ENCODE results near the gene PCSK2.

Gene PCSK2

DNA sequence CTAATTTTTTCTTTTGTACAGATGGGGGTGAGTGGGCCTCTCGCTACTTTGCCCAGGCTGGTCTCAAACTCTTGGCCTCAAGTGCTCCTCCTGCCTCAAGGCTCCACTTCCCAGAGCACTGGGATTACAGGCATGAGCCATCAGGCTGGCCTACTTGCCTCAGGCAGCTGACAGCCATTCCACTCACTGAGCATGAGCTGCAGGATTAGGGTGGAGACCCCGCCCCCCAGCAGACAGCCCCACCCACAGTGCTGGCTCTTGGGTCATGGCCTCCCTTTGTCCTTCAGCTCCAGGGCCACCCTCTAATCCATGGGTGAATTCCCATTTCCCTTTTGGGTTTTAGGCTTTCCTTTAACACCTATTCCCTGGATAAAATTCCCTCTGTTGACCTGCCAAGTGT, 222.2 kb downstream of the PCSK2 start:
- DNase-seq, result no peak

DNA sequence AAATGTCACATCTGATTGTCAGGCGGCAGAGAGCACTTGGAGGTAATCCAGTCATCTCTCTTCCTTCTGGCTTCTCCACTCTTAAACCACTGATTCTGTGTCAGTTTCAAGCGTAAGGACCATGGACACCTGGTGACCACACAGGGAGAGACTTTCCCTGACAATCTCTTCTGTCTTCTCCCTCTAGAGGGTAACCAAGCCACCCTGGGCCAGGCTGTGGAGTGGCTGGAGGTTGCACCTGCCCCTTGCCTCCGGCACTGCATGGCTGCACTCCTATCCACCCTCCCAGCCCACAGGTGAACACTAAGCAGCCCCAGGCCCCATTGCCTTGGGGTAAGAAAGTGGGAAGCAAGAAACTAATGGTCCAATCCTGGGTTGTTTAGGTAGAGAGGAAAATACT, 225.6 kb downstream of the PCSK2 start:
- no peak for DNase-seq

GRCh38 chr20:17453592-17453991, 226.8 kb downstream of the PCSK2 start:
- DNase-seq, result no peak

- peak; percentile 80 for DNase-seq
Observed at GRCh38 chr20:17456279-17456678, 229.4 kb downstream of the PCSK2 start.

- DNase-seq, result no peak
Observed at GRCh38 chr20:17457079-17457478, 230.2 kb downstream of the PCSK2 start.

- no peak for DNase-seq
Observed at GRCh38 chr20:17457588-17458190, 230.8 kb downstream of the PCSK2 start.

GRCh38 chr20:17460119-17460518, 233.3 kb downstream of the PCSK2 start:
- DNase-seq, result no peak

DNA sequence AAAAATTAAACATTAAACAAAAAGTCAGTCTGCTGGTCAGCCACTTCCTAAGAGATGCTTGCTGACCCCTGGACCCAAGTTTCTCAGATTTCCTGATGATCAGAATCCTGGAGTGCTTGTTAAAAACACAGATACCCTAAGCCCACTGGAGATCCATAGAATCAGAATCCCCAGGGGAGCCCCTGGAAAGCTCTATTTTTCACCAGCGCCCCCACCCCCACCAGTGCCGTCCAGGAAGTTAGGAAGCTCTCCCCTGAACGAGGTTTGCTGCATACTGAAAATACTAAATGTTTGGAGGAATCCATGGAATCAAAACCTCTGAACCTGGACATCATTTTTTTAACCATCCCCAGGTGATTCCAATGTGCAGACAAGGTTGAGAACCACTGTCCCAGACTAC, 235.1 kb downstream of the PCSK2 start:
- no peak for DNase-seq

GRCh38 chr20:17463711-17464110, 236.9 kb downstream of the PCSK2 start:
- no peak for DNase-seq

DNA sequence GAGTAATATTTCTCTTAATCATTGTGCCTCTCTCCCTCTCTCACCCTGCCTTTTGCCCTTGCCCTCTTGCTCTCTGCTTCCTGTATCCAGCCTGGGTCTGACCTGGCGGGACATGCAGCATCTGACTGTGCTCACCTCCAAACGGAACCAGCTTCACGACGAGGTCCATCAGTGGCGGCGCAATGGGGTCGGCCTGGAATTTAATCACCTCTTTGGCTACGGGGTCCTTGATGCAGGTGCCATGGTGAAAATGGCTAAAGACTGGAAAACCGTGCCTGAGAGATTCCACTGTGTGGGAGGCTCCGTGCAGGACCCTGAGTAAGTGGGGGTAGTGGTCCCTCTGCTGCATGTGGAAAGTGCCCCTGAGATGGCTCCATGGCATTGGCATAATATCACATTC, 238.4 kb downstream of the PCSK2 start:
- no peak for DNase-seq

GRCh38 chr20:17466641-17467040, 239.8 kb downstream of the PCSK2 start:
- DNase-seq, result no peak

GRCh38 chr20:17467120-17467655, 240.3 kb downstream of the PCSK2 start:
- DNase-seq, result no peak

- no peak for DNase-seq
Observed at GRCh38 chr20:17468073-17468840, 241.4 kb downstream of the PCSK2 start.

DNA sequence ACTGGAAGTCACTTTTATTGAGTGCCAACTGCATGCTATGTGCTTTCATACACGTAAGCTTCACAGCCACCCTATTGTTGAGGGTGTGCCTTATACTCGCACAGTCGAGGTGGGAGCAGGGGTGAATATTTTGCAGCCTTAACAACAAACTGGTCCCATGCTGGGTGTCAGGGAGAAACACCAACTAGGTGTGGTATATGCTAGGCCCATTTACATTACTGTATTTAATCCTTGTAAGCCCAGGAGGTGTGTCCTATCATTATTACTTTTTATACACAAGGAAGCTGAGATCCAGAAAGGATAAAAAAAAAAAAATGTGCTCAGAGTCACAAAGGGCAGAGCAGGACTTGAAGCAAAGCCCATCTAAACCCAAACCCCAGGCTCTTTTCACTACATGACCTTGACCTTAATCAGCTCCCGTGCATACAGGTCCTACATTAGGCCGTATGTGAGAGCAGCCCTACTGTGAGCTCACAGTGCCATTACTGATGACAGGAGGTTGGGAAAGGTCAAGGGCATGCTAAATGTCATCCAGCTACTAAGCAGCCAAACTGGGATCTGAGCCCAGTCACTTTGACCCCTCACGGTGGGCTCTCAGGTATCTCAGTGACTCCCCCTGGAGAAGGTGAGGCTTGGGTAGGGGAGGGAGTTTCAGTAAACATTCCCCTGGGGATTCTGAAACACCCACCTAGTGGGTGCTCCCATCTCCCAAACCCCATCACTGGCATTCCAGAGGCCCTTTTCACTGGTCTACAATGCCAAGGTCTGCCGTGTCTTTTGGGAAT, 242.6 kb downstream of the PCSK2 start:
- no peak for DNase-seq

- DNase-seq, result no peak
Observed at GRCh38 chr20:17470521-17470920, 243.7 kb downstream of the PCSK2 start.

GRCh38 chr20:17470973-17471372, 244.1 kb downstream of the PCSK2 start:
- DNase-seq, result no peak

GRCh38 chr20:17471606-17472187, 244.9 kb downstream of the PCSK2 start:
- no peak for DNase-seq

DNA sequence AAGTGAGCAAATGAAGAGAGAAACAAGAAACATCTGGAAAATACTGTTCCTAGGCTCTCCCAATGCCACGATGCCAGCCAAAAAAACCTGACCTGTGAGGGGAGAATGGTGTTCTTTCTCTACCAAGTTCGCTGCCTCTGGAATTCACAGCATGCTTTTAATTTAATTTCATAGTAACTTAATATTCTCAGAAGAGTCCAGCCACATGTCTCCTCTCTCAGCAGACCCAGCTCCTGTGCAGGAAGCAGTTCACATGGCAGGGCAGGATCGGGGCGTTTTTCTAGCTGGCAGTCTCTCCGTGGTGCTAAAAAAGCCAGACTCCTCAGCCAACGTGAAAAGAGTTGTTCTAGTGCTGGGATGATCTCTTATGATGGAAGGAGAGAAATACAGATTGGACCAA, 246.8 kb downstream of the PCSK2 start:
- no peak for DNase-seq

- no peak for DNase-seq
Observed at GRCh38 chr20:17479063-17479657, 252.3 kb downstream of the PCSK2 start.

GRCh38 chr20:17480696-17481095, 253.9 kb downstream of the PCSK2 start:
- DNase-seq, result no peak

- no peak for DNase-seq
Observed at GRCh38 chr20:17481661-17482060, 254.8 kb downstream of the PCSK2 start.

- no peak for DNase-seq
Observed at GRCh38 chr20:17482536-17482935, 255.7 kb downstream of the PCSK2 start.

DNA sequence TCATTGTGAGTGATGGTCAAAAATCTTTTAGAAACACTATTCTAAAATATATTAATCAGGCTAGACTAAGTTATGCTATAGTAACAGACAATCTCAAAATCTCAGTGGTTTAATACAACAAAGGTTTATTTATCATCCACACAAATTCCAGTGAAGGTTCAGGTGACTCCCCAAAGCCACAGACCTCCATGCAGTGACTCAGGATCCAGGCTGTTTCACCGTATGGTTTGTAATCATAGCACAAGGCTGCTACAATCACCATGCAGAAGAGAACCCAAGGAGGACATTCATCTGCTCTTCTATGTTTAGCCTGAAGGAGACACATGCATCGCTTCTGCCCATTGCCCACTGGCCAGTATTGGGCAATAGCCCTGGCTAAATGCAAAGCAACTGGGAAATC, 258.2 kb downstream of the PCSK2 start:
- no peak for DNase-seq
